Measurements from ENCODE around the gene ABCE1.

The ABCE1 gene

GRCh38 chr4:145097821-145098674 is at the start of gene ABCE1, which contains the start of gene ANAPC10:
Gene ABCE1 (plus strand): TSS chr4:145098311. CDS start chr4:145104413, 6,102 bp downstream.
Gene ANAPC10 (minus strand): TSS chr4:145098196. CDS start chr4:145096099, 2,097 bp downstream.
- DNase-seq = peak; percentile 89 to 96

- DNase-seq = no peak
These were observed 49.3 kb upstream of the ABCE1 start for GRCh38 chr4:145048817-145049216.

- no peak for DNase-seq
These were observed 48.9 kb upstream of the ABCE1 start for GRCh38 chr4:145049241-145049640.

- no peak for DNase-seq
These were observed 42.4 kb upstream of the ABCE1 start for GRCh38 chr4:145055533-145056257.

GRCh38 chr4:145056325-145057130 is 41.6 kb upstream of the ABCE1 start:
- DNase-seq = no peak

GRCh38 chr4:145058256-145058655 is 39.9 kb upstream of the ABCE1 start:
- no peak for DNase-seq

GRCh38 chr4:145061318-145061920 is 36.7 kb upstream of the ABCE1 start:
- DNase-seq = peak; percentile 3 to 12

- no peak for DNase-seq
These were observed 32.0 kb upstream of the ABCE1 start for GRCh38 chr4:145066063-145066501.

GRCh38 chr4:145069361-145069760 is 28.8 kb upstream of the ABCE1 start:
- DNase-seq = no peak

GRCh38 chr4:145071560-145071959 is 26.6 kb upstream of the ABCE1 start:
- no peak for DNase-seq

GRCh38 chr4:145075742-145076468 is 22.2 kb upstream of the ABCE1 start:
- no peak for DNase-seq

GRCh38 chr4:145076469-145076855 is 21.6 kb upstream of the ABCE1 start:
- DNase-seq = no peak

GRCh38 chr4:145081756-145082155 is 16.4 kb upstream of the ABCE1 start:
- DNase-seq = no peak

GRCh38 chr4:145083891-145084605 is 14.1 kb upstream of the ABCE1 start:
- DNase-seq = no peak

GRCh38 chr4:145090380-145090779 is 7.7 kb upstream of the ABCE1 start:
- DNase-seq = no peak

GRCh38 chr4:145093638-145094037 is 4.5 kb upstream of the ABCE1 start:
- DNase-seq = no peak

GRCh38 chr4:145097331-145097820 is 735 bp upstream of the ABCE1 start:
- no peak for DNase-seq

GRCh38 chr4:145098675-145099037 is 545 bp downstream of the ABCE1 start:
- DNase-seq = peak in 1 of 2 experiments; percentile 40

GRCh38 chr4:145099653-145100052 is 1.5 kb downstream of the ABCE1 start:
- no peak for DNase-seq

GRCh38 chr4:145101091-145101490 is 3.0 kb downstream of the ABCE1 start:
- DNase-seq = no peak

GRCh38 chr4:145102619-145103018 is 4.5 kb downstream of the ABCE1 start:
- DNase-seq = no peak
